M059J (cell line): ENCODE results near the gene BDKRB1. TPM values are rescaled to one million over a fixed set of nuclear protein-coding genes. Genes with fewer than 3 reads are reported as not detected.
A peak's percentile ranks its signal among the peaks of the same experiment; 100 is the strongest.
"Not testable (repeated sequence)": the region's sequence is repeated elsewhere in the genome, so short reads cannot be mapped to it uniquely, and the experiment has no call there.

Experiments
- DNase-seq: peaks from one replicate; pipeline ENCODE4 v3.0.0-alpha.2; 2012; ENCODE audit warnings: low read depth
- total RNA-seq: library from RNA; depleted of rRNA; stranded (reverse); fragments of >200 nt; shearing (Covaris generic); gene quantifications from 2 replicates; pipeline ENCODE4 v1.2.3, GENCODE V29; 2014

The BDKRB1 gene
- total RNA-seq, 1 experiment from 2014 or later = 1.7 TPM

DNA sequence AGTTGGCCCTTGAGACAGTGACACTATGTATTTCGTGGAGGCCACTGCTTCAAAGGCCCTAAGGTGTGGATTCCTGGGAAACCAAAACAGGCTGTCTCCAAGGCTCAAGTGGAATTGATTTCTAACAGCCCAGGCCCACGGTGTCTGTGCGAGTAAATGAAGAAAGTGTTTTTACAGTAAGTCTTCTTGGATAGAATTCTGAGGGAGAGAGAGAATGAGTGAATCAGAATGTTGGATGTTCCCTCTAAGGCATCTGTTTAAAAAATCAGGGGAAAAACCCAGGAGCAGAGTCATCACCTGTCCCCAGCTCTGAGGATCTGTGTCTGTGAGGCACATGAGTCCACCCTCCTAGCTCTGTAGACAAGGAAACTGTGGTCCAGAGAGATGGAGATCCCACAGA is 22.3 kb upstream of the BDKRB1 start:
- no peak for DNase-seq

DNA sequence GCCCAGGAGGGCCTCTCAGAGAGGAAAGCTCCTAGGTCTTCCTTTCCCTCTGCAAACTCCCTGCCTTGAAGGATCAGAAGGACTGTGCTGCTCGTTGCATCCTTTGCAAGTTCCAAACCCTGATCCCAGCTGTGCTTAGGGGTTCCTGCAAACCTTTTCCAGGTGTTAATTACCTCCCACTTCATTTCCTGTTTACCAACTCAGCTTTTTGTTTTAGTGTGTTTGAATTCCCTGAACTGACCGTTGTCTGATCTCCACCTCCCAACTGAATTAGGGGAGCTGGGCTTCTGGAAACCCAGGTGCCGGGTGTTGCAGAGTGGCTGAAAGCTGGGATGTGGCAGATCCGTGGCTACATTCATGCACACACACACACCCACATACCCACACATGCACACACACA is 20.6 kb upstream of the BDKRB1 start:
- DNase-seq = no peak

DNA sequence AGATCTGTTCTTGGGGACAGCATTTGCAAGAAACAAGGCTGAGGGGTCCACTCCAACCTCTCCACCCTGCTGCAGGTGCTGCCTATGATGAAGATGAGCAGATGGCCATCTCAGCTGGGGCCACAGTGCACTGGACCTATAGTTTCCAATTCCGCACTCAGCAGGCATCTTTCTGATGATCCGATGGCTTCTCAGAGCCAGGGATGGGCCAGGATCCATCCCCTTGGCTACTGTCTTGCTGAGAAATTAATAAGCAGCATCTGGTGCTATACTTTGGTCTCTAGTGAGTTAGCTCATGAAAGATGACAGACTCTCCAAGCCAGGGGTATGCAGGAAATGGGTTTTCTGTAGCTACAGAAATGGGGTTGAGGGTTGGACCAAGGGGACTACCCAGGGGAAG is 18.4 kb upstream of the BDKRB1 start:
- DNase-seq = no peak

DNA sequence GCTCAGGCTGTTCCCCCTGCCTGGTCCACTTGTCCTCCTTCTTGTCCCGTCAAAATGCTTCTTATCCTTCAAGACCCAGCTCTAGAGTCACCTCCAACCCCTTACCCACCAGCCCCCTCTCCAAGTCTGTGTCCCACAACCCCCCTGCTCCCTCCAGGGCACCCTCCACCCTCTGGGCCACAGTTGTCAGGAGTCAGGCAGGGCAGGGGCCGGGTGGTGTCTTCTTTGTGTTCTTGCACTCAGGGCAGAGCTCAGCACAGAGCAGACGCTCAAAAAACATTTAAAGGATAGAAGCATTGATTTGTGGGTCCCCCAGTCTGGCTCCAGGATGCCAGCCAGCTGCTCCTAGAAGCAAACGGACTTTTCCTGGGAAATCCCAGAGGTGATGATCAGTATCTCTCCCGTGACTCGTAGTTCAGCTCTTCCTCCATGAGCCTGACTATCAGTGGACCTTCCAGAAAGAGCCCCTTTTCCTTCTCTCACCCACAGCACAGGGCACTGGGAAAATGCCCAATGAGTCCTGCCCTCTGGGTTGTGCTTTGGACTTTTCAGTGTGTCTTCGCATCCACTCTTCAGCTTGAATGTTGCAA is 17.2 kb upstream of the BDKRB1 start:
- no peak for DNase-seq

DNA sequence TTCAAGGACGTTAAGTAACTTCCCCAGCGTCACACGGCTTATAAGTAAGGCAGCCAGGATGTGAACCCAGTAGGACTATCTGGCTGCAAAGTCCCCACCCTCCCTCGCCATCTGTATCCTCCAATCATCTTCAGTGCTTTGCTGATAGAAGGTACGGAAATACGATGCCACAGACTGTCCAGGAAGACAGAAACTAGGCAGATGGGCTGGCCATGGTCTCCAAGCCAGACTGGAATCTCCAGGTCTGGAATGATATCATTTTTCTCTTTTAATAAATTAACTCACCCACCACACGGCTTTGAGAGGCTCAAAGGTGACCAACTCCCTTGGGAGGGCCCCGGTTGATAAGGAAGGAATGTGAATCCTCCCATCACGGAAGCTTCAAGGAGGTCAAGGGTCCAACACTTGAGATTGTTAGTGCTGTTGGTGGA is 16.3 kb upstream of the BDKRB1 start:
- DNase-seq = no peak

DNA sequence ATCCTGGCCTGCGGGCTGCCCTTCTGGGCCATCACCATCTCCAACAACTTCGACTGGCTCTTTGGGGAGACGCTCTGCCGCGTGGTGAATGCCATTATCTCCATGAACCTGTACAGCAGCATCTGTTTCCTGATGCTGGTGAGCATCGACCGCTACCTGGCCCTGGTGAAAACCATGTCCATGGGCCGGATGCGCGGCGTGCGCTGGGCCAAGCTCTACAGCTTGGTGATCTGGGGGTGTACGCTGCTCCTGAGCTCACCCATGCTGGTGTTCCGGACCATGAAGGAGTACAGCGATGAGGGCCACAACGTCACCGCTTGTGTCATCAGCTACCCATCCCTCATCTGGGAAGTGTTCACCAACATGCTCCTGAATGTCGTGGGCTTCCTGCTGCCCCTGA is 15.4 kb upstream of the BDKRB1 start:
- no peak for DNase-seq

DNA sequence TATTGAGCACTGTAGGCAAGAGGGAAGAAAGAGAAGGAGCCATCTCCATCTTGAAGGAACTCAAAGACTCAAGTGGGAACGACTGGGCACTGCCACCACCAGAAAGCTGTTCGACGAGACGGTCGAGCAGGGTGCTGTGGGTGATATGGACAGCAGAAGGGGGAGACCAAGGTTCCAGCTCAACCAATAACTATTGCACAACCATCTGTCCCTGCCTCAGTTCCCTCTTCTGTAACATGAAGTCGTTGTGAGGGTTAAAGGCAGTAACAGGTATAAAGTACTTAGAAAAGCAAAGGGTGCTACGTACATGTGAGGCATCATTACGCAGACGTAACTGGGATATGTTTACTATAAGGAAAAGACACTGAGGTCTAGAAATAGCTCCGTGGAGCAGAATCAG is 13.9 kb upstream of the BDKRB1 start:
- DNase-seq = no peak

DNA sequence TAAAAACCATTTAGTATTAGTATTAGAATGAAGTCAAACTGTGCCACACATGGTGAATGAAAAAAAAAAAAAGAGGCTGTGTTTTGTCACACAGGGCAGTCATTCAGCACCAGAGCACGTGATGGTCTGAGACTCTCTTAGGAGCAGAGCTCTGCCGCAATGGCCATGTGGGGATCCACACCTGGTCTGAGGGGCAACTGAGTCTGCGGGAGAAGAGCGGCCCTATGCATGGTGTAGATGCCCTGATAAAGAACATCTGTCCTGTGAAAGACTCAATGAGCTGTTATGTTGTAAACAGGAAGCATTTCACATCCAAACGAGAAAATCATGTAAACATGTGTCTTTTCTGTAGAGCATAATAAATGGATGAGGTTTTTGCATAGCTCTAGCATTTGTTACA is 12.2 kb upstream of the BDKRB1 start:
- DNase-seq = no peak

DNA sequence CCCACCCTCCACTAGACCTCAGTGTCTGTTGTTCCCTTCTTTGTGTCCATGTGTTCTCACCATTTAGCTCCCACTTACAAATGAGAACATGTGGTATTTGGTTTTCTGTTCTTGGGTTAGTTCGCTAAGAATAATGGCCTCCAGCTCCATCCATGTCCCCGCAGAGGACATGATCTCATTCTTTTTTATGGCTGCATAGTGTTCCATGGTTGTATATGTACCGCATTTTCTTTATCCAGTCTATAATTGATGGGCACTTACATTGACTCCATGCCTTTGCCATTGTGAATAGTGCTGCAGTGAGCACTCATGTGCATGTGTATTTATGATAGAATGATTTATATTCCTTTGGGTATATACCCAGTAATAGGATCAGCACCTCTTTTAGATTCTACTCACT is 10.9 kb upstream of the BDKRB1 start:
- not testable (repeated sequence) for DNase-seq

DNA sequence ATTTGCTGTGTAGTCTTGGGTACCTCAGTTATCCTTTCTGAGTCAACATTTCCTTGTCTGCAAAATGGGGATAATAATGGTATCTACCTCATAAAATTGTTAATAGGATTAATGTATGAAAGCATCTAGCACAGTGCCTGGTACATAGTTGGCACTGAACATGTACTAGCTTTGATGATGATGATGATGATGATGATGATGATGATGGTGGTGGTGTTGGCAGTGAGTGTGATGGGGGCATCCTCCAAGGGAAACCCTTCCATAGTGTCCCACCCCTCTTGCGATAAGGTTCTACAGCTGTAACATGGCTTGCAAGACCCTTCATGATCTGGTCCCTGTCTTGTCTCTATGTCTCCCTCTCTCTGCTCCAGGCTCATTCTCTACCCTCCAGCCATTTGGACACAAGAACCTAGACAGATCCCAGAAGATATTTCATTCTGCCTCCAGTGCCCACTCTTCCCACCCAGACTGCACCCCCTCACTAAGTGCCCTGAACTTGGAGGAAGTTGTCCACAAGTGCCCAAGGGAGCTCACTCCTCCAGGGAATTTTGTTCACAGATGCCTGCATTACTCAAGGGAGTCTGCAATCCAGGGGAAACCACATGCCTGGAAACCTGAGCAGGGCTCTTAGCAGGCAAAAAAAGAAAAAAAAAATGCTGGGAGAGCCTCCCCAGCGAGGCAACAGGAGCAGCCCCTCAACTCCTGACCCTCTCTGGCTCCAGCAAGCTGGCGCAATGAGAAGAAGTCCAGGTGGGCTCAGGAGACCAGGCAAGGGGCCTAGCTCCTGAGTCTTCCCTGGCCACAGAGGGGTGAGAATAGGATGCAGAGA is 10.1 kb upstream of the BDKRB1 start:
- DNase-seq = peak; percentile 65

DNA sequence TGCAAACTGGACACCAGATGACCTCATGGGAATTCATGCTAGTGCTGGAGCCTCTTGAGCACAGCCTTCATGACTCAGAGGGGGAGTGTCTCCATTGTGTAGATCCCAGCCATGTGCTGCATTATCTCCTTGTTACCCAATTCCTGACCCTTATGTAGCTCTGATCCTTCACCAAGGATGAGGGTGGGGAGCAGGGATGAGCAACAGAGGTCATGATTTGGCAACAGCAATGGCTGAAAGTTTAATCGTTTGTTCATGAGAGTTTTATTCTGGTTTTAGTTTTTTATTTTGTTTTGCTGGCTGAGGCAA is 9.5 kb upstream of the BDKRB1 start:
- peak; percentile 89 for DNase-seq

DNA sequence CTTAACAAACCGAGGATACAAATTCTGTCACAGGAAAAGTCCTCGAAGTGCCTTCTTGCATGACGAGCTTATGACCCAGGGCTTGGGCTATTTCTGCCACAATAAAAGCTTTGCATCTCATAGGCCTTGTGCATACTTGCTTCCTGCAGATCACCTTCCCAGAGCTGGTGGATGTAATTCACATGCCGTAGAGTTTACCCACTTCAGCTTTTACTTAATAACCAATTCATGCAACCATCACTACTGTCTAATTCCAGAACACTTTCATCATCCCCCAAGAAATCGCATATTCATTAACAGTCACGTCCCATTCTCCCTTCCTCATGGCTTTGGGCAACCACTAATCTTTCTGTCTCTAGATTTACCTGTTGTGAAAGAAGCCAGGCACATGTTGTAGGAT is 9.0 kb upstream of the BDKRB1 start:
- no peak for DNase-seq

DNA sequence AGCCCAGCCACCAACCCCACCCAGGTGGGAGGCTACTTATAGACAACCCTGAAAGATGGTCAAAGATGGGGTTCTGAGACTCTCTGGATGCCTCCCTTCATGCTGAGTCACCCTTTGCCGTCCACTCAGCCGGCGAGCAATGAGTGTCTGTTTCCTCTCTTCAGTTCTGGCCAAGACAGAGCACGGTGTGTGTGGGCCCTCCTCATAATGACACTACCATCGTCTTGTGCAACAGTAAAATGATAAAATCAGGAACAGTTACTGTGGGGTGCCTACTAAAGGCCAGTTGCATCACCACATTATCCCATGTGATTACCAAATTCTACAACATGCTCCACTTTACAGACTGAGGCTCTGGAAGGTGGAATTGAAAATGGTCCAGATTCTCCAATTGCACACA is 7.0 kb upstream of the BDKRB1 start:
- DNase-seq = peak; percentile 78

DNA sequence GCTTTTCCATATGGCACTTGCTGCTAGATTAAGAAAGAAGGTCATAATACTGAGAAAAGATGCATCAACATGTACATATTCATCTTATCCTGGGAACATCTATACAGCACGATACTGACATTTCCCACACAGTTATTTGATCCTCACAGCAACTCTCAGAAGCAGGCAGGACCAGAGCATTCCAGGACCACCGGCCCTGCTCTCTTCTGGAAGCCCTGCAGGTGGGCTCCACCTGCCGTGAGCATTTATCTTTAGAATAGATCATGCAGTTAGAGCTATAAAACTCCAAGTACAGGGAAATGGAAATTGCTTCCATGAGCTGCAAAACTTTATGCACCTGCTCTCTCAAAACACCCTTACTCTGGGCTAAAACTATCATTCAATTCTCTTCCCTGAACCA is 5.5 kb upstream of the BDKRB1 start:
- no peak for DNase-seq

DNA sequence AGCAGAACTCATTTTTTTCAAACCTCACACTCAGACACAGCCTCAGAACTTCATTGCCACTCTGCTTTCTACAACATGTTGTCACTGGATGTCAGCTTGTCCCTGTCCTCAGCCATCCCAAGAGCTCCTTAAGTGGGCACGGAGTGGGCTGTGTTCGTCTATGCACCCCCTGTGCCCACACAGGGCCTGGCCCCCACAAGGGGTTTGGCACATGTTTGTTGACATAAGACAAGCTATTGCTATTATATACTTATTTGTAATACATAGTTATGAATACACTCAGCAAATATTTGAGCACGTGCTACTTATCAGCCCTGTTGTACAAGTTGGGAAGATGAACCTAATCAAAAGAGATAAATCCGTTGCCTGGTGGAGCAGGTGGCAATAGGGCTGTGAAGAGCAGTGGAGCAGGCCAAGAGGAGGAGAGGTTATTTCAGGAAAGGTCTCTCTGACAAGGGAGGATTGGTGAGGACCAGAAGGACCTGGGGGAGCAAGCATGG is 4.3 kb upstream of the BDKRB1 start:
- no peak for DNase-seq

DNA sequence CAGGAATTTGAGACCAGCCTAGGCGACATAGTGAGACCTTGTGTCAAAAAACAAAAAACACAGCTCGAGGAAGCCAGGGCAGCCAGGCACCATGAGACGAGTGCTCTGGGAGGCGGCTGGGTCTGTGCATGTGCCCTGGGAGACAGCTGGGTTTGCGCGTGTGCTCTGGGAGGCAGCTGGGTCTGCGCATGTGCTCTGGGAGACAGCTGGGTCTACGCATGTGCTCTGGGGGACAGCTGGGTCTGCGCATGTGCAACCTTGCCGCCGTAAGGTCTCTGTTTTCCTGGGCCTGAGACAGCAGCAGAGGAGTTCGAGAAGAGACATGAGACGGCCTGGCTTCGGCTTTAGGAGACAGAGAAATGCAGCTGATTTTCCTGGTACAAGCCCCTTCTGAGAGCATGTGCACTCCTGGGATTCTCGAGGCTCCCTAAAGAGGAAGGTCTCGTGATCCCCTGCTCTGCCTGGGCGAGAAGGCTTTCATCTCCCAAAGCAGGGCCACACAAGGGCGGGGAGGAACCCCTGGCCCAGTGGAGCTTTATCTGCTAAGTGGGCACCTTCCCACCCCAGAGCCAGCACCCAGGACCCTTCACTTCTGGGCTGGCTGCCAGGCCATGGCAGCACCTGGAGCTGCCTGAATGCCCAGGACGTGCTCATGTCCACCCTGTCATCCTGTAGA is 3.5 kb upstream of the BDKRB1 start:
- no peak for DNase-seq

DNA sequence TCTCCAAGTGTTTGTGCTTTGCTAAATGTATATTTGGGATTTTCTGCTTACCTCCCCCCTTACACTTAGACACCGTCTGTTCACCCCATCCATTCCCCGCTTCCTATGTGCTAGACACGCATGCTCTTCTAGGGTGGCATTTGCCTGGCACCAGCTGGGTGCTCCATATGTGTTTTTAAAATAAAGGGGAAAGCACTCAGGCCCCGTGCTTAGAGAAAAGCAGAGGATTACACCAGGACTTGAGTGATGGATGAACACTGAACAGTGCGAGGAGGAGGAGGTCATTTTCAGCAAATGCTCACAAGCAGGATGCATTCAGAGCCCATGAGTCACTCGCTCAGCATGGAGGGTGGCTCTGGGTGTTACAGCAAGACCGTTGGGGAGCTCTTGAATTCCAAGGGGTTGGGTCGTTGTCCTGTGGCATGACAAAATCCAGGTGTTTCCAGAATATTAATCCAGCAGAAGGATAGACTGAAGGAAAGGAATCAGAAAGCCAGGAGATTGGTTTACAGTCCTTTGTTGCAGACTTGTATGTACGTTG is 2.9 kb upstream of the BDKRB1 start:
- peak; percentile 86 for DNase-seq

DNA sequence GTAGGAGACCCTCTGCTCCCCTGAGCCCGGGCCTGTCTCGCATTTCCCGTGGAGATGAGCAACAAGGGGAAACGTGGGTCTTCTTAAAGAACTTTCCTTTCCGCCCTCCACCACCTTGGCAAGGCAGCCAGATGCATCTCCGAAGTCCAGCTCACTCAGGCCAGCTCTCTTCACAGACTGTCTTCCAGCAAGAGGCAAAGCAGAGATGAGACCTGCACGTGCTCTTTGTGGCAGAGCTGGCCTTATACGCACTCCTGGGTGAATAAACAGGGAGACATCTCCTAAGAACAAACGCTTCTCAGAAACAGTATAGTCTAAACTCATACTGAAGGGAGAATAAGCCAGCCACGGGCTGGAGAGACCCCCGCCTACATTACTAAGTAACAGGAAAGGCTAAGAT is 1.3 kb upstream of the BDKRB1 start:
- no peak for DNase-seq

DNA sequence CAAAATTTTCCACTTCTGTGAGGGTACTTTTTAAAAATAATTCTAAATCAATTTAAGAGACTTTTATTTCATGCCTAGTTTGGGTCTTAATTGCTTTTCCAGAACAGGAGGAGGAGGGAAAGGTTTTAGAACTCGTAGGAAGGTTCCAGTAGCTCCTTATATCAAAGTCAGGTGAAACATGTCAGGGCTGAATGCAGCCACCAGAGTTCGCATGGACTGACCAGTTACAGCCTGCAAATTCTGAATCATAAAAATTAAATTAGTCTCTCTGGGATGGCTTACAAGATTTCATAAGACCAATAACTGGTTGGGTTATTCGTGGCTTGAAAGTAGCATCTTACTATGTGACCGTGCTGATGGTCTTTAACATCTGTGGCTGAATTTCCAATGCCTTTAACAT is 397 bp downstream of the BDKRB1 start:
- DNase-seq = no peak

DNA sequence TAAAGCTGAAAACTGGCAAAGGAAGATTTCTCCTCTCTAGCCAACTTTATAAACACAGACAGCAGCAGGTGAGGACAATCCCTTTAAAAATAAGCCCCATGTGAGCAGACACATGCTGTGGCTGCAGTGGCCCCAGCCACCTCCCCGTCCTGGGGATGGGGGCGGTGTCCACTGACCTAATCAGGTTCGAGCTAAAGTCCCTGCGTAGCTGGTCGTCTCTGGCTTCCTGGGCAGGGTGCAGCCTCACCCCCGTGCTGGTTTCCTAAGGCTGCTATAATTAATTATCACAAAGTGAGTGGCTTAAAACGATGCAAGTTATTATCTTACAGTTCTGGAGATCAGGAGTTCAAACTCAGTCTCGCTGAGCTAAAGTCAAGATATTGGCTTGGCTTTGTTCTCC is 1.0 kb downstream of the BDKRB1 start:
- no peak for DNase-seq

DNA sequence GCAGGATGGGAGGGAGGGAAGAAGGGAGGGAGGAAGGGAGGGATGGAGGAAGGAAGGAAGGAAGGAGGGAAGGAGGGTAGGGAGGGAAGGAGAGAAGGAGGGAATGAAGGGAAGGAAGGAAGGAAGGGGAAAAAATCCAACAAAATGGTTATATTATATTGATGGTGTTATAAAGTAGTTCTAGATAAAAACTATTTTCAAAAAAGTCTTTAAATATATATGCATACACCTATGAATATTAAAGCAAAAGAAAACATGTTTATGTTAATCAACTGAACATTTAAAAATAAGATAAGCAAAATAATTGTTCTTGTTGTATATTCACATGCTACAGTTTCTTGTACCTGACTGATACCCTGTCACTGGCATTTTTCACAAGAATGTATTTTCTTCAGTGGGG is 1.9 kb downstream of the BDKRB1 start:
- DNase-seq = no peak

DNA sequence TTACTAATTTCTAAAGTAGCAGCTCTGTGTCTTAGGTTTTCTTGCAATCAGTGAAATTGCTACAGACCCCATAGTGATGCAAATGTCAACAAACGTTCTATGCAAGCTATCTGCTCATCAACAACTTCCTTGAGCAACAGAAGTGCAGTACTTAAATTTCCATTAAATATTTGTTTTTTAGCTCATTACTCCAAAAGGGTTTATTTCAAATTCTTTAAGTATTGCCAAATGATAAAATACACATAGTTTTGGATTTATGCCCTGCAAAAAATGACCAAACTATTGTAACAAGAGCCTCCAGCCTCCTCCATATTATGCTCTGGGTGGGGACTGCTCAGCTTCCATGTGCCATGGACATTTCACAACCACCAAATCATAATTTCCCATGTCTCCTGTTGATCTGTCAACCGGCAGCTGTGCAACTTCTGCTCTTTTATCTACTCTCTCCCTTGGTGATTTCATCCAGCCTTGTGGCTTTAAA is 4.4 kb downstream of the BDKRB1 start:
- no peak for DNase-seq

DNA sequence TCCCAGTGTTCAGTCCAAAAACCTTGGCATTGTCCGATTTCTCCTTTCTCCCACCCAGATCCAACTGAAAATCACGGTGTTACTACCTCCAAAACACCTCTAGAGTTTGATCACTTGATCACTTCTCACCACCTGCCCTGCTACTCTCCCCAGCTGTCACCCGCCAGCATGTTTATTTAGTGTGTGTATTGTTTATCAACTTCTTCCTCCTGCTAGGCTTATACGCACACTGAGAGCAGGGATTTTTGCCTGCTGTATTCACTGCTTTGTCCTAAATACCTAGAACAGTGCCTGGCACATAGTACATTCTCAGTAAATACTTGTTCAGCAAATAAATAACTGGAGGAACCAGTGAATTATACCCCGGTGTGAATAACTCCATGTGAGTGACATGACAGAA is 5.0 kb downstream of the BDKRB1 start:
- DNase-seq = no peak
